HG03066 (cell line): ENCODE measurements around the gene PSMG2.
"Not testable (repeated sequence)": the region's sequence is repeated elsewhere in the genome, so short reads cannot be mapped to it uniquely, and the experiment has no call there.

Experiments
- ATAC-seq: cut with Tn5 transposase; IDR thresholded peaks from one replicate; pipeline ENCODE4 v1.9.1; 2021; ENCODE audit warnings: low read depth; ENCODE audit not compliant: unreplicated experiment

PSMG2 gene

GRCh38 chr18:12721495-12722275 lies 18.8 kb downstream of the PSMG2 start:
- ATAC-seq = no peak

GRCh38 chr18:12722731-12723130 lies 19.9 kb downstream of the PSMG2 start:
- no peak for ATAC-seq

GRCh38 chr18:12726331-12726730 lies 23.5 kb downstream of the PSMG2 start:
- no peak for ATAC-seq

DNA sequence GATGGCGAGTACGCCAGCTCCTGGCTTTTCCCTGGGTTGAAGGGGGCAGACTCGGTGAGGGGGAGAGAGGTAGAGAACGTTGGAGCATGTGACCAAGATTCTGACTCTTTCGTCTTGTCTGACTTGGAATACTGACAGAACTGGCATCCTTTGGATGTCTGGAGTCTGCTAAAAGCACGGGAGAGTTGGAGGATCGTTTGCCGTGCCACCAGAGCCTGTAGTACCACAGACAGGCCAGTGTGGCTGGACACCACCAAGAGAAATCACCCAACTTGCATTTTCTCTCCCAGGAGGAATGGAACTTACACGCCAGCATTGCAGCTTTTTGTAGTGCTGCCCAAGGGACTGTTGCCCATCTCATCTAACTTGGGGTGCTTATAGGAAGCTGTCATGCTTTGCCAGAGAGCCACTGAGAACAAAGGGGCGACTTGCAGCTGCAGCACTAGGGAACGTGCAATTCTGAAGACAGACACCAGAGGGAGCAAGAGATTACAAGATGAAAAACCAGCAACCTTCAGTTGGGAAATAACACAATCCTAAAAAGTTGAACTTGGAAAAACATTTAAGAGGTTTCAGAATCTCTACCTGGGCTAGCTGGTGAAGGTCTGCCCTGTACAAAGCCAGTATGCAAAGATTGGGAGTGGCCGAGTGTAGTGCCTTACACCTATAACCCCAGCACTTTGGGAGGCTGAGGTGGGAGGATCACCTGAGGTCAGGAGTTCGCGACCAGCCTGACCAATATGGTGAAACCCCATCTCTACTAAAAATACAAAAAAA lies 24.1 kb downstream of the PSMG2 start:
- no peak for ATAC-seq

- ATAC-seq = no peak
Observed at GRCh38 chr18:12737243-12737902, 34.5 kb downstream of the PSMG2 start.

GRCh38 chr18:12741351-12741750 lies 38.5 kb downstream of the PSMG2 start:
- ATAC-seq = no peak

DNA sequence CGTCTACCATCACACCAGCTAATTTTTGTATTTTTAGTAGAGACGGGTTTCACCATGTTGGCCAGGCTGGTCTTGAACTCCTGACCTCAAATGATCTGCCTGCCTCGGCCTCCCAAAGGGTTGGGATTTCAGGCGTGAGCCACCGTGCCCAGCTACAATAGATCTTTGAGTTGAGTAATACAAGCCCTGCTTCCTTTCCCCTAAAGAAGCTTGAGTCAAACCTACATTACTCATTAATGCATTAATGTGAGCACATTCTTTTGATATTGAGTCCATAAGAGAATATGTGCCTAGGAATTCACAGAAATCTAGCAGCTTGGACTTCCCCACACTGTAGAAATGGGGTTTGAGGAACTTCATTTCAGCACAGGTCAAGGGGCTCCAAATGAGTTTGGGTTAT lies 39.6 kb downstream of the PSMG2 start:
- ATAC-seq = no peak

GRCh38 chr18:12744103-12744502 lies 41.3 kb downstream of the PSMG2 start:
- ATAC-seq = no peak

GRCh38 chr18:12745095-12745795 lies 42.4 kb downstream of the PSMG2 start:
- ATAC-seq = no peak

DNA sequence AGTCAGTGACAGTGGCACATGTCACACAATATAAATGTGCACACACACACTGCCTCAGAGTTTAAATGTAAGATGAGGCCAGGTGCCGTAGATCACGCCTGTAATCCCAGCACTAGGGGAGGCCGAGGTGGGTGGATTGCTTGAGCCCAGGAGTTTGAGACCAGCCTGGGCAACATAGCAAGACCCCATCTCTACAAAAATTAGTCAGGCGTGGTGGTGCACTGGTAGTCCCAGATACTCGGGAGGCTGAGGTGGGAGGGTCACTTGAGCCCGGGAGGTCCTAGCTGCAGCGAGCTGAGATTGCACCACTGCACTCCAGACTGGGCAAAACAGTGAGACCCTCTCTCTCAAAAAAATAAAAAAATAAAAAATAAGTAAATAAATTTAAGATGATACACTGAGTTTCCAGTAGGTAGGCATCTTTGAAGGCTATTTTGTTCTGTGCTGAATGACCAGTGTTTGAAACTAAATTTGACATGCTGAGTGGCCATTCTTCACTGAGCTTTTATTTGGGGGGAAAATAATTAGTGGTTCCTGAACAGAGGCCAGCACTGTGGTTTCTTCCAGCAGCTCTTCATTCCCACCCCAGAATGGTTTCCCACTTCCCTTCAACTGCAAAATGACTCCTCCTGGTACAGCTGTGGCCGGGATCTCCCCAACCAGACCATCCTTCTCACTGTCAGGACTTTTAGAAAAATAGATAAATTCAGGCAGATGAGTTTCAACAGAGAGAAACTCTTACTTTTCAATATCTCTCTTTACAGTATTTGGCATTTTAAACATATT lies 44.9 kb downstream of the PSMG2 start:
- no peak for ATAC-seq

DNA sequence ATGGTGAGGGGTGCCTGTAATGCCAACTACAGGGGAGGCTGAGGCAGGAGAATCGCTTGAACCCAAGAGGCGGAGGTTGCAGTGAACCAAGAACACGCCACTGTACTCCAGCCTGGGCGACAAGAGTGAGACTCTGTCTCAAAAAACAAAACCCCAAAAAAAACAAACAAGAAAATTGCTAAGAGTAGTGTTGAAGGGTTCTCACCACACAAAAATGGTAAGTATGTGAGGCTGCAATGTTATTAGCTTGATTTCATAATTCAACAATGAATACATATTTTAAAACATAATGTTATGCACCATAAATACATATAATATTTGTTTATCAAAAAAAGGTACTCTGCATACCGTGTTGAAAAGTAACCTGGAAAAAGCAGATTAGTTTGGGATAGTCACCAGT lies 45.8 kb downstream of the PSMG2 start:
- ATAC-seq = no peak

DNA sequence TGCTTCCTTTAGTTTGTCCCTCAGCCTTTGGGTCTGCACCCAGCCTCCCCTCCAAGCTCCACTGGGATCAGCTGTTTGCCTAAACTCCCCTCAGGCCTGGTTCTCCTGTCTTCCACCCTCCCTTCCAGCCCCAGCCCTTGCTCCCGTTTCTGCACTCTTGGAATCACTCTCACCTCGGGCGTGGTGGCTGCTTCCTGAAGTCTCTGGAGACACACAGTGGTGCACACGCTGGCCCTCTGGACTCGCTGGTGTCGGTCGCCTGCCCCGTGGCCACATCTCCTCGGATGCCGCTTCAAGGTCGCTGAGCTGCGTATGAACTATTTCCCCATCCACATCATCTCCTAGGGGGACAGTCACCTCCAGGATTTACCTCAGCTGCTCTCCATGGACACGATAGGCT lies 46.3 kb downstream of the PSMG2 start:
- no peak for ATAC-seq

DNA sequence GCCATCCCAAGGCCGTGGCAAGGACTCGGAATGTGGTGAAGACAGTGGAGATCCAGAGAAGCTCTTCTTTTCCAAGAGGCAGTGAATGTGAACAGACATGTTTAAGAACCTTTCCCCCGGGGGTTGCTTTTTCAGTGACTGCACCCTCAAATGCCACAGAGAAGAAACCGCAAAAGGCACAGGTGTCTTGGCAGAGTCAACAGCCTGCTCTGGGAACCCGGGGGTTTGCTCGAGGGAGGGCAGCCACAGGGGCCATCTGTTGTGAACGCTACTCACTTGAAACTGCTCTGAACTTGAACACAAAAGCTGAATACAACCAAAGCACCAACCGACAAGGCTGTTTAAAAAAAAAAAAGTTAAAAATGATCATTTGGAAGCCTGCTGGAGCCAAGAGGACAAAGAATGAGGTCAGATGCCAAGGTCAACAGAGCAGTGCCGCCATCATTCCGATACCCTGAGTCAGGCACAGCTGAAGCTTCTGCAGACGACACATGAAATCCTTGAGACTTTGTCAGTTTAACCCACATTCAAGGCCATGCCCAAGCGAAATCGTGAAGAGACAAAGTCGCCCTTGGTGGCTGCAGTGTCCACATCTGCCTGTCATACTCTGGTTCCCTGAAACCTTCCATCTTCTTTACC lies 47.4 kb downstream of the PSMG2 start:
- no peak for ATAC-seq

GRCh38 chr18:12750715-12751502 lies 48.1 kb downstream of the PSMG2 start:
- ATAC-seq = no peak

GRCh38 chr18:12751503-12751884 lies 48.7 kb downstream of the PSMG2 start:
- ATAC-seq = no peak

- no peak for ATAC-seq
Observed at GRCh38 chr18:12751891-12752290, 49.0 kb downstream of the PSMG2 start.

DNA sequence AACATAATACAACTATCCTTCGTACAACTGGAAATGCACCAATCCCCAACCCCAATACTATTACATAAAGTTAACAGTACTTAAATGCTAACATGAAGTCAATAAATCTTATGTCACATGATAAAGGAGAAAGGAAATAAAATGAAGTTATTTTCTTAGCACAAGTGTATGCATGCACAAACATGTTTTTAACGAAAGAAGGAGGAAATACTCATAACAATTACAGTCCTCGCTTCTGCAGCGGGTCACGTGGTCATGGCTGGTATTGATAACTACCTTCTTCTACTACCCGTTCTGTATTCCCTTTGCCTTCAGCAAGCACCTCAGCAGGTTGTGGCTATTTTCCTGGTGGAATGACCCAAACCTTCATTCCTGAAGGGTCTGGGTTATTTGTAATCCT lies 51.7 kb downstream of the PSMG2 start:
- no peak for ATAC-seq

- ATAC-seq = not testable (repeated sequence)
Observed at GRCh38 chr18:12755606-12756005, 52.8 kb downstream of the PSMG2 start.
